HG03060 (cell line): Measurements from ENCODE around the gene CD2AP.
"Not testable (repeated sequence)": the region's sequence is repeated elsewhere in the genome, so short reads cannot be mapped to it uniquely, and the experiment has no call there.

Experiments
- ATAC-seq: cut with Tn5 transposase; IDR thresholded peaks from one replicate; pipeline ENCODE4 v1.9.1; 2021; ENCODE audit warnings: low read depth, moderate number of reproducible peaks; ENCODE audit not compliant: unreplicated experiment

Gene CD2AP

DNA sequence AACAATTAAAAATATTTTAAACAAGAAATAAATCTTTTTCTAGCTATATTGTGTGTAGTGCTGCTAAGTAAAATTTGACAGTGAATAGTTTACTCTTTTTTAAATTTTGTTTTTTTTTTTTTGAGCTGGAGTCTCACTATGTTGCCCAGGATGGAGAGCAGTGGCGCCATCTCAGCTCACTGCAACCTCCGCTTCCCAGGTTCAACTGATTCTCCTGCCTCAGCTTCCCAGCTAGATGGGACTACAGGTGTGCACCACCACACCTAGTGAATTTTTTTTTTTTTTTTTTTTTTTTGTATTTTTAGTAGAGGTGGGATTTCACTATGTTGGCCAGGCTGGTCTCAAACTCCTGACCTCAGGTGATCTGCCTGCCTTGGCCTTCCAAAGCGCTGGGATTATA lies 75.7 kb downstream of the CD2AP start:
- not testable (repeated sequence) for ATAC-seq

DNA sequence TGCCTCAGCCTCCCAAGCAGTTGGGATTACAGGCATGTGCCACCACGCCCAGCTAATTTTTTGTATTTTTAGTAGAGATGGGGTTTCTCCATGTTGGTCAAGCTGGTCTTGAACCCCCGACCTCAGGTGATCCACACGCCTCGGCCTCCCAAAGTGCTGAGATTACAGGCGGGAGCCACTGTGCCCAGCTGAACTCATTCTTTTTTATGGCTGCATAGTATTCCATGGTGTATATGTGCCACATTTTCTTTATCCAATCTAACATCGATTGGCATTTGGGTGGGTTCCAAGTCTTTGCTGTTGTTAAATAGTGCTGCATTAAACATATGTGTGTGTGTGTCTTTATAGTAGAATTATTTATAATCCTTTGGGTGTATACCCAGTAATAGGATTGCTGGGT lies 78.9 kb downstream of the CD2AP start:
- ATAC-seq: not testable (repeated sequence)

DNA sequence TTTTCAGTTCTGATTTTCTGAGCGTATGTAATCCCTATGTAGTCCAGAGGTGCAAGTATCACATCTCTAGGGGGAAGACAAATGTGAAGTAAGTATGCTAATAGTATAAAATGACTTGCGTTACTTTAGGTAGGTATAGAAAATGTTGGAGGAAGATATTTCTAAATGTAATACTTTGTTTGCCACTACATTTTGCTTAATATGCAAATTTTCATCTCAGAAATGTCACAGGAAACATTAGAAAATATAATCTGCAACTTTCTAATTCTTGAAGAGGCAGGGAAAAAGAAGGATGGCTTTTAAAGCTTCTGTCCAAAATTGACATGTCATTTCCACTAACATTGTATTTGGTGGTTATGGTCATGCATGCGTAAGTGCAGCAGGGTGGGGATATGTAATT lies 85.6 kb downstream of the CD2AP start:
- ATAC-seq: no peak

DNA sequence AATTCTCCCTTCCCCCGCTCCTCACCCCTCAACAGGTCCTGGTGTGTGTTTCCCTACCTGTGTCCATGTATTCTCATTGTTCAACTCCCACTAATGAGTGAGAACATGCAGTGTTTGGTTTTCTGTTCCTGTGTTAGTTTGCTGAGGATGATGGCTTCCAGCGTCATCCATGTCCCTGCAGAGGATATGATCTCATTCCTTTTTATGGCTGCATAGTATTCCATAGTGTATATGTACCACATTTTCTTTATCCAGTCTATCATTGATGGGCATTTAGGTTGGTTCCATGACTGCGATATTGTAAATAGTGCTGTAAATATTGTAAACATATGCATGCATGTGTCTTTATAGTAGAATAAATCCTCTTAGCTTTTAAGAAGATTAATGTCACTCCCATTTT lies 89.0 kb downstream of the CD2AP start:
- ATAC-seq: not testable (repeated sequence)

DNA sequence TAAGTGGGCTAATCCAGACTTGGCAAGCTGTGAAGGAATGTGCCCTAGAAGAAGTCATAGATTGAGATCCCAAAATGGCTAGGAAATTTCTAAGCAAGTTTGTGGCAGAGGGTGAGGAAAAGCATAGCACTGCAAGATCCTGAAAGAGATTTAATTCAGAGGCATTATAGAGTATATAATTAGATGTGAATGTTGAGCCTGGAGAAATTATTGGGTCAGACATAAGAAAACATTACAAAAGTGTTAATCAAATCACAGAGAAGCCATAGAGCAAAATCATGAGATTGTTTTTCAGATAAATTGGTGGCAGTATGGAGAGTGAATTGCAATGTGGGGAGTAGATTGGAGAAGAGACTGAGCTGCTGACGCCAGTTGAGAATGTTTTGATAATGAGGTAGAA lies 90.0 kb downstream of the CD2AP start:
- no peak for ATAC-seq

DNA sequence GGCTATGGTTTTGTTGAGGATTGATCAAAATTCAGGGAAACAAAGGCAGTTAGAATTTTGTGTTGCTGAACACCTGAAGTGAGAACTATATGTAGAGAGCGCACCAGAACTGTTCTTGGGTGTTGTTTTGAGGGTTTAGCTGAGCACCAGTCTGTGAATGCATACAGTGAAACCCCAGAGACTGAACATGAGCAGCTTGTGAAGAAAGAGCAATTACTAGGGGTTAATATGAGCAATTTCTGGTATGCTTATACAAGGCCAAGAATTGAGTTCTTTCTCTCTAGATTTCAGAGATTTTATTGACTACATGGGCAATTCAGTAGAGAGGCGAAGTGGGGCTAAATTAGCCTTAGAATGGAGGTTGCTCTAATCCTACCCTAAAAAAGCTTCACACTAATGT lies 93.9 kb downstream of the CD2AP start:
- no peak for ATAC-seq

DNA sequence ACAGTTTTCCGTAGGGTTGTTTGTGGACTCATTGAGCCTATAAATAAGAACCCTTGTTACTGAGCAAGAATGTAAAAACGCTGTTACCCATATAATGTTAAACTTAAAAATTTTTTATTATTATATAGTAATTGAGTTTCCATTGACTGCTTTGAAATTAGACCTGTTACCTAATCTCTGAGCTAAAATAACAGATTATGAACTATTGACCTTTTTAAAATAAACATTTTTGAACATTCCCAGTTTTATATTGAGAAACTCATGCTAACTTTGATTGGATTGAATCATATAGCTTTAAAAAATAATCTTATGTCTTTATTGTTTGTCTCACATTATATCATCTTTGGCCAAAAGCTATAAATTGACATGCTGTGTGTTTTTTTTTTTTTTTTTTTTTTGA lies 95.5 kb downstream of the CD2AP start:
- ATAC-seq: no peak

DNA sequence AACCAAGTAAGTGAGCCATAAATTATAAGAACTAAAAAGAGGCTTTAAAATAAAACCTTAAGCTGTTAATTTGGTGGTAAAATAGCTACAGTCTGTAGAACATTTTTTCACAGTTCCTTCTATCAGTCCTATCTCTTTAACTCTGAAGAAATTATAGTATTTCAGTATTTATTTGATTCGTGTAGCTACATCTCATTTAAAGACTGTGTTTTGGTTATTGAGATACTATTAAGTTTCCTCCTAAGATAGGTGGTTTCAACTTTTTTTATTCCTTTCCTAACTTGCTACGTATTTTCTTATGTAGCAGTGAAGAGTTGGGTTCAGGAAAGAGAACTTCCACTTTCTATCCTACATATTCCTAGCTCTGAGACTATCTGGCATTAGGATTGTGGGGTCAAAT lies 97.2 kb downstream of the CD2AP start:
- ATAC-seq: no peak

DNA sequence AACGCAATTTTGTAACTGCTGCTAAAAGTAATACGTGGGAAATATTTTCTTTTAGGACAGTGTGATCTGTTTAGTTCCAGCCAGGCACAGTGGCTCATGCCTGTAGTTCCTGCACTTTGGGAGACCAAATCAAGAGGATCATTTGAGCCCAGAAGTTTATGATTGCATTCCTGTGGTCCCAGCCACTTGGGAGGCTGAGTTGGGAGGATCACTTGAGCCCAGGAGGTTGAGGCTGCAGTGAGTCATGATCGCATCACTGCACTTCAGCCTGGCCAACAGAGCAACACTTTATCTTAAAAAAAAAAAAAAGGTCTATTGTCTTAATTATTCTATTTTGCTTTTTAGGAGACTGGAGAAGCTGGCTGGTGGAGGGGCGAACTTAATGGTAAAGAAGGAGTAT lies 101.5 kb downstream of the CD2AP start:
- ATAC-seq: no peak

DNA sequence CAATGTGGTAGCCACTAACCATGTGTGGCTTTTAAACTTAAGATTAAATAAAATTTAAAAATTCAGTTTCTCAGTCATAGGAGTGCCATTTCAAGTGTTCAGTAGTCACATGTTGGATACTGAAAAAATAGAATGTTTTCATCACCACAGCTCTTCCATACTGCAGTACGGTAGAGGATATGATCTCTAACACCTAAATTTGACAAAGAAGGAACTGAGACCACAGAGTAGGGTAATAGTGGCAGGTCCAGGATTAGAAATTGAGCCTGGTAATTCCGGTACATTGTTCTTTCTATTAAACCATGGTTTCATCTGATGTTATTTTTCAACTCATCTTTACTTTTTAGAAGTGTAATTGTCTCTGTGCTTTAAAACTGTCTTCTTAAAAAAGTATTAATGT lies 104.0 kb downstream of the CD2AP start:
- no peak for ATAC-seq

DNA sequence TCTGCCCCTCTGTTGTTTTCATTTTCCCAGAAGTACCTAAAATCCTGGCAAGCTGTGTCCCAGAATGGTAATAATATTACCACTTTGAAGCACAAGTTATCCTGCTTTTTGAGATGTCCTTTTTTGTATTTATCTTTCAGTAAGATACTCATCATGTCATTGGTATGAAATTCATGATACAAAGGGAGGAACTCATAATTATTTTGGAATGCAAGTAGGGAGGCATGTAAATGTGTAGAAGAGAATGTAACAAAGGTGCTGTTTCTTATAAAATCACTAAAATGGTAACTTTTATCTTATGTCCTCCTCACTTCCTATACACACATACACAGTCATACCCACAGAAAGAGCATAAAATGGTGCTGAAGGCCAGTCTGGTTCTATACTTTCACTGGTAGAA lies 109.9 kb downstream of the CD2AP start:
- ATAC-seq: no peak

DNA sequence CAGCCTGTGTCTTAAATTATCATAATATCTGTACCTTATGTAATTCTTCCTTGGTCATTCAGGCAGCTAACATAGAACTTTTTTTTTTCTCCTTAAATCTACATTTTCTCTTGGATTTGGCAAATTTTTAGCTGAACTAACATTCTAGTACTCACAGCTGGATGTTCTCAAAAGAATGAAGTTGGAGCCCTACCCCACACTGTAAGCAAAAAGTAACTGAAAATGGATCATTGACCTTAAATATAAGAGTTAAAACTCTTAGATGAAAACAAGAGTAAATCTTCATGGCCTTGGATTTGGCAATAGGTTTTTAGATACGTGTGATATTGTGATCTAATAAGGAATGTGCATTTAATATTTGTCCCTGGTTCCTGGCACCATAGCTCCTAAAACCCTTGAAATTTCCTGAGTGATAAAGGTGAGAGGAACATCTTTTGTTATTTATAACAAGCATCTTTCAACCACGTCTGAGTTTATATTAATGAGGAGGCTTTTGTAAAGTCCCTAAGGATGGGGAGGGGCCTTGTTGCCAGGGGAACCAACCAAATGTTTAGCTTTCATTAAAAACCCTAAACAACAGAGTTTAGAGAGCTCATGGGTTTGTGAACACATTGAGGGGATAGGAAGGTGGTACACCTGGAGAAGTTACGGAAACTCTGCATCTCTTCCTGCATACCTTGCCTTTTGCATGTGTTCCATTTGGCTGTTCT lies 114.7 kb downstream of the CD2AP start:
- no peak for ATAC-seq

DNA sequence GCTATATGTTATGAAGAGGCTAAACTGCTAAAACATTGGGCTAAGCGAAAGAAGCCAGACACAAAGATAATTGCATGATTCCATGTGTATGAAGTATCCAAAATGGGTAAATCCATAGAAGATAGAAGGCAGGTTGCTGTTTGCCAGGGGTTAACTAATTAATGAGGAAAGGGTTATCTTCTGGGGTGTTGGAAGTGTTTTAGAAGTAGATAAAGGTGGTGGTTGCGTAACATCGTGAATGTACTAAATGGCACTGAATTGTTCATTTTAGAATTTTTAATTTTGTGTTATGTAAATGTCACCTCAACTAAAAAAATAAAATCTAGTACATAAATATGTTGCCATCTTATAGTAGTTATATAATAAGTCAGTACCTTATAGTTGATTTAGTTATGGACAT lies 116.4 kb downstream of the CD2AP start:
- ATAC-seq: no peak

DNA sequence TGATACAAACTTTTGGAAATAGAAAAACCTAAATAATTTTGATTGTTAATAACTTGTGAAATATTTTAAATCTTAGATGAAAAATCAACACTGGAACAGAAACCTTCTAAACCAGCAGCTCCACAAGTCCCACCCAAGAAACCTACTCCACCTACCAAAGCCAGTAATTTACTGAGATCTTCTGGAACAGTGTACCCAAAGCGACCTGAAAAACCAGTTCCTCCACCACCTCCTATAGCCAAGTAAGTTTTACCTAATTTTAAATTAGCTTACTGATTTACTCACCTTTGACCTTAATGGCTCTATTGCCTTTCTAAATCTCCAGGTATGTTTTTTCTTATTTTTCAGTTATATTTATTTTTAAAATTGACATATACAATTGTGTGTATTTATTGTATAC lies 118.2 kb downstream of the CD2AP start:
- no peak for ATAC-seq

DNA sequence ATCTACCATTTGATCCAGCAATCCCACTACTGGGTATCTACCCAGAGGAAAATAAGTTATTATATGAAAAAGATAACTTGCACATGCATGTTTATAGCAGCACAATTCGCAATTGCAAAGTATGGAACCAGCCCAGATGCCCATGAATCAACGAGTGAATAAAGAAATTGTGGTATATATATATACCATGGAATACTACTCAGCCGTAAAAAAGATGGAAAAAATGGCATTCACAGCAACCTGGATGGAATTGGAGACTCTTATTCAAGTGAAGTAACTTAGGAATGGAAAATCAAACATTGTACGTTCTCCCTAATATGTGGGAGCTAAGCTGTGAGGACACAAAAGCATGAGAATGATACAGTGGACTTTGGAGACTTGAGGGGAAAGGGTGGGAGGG lies 120.8 kb downstream of the CD2AP start:
- ATAC-seq: no peak

DNA sequence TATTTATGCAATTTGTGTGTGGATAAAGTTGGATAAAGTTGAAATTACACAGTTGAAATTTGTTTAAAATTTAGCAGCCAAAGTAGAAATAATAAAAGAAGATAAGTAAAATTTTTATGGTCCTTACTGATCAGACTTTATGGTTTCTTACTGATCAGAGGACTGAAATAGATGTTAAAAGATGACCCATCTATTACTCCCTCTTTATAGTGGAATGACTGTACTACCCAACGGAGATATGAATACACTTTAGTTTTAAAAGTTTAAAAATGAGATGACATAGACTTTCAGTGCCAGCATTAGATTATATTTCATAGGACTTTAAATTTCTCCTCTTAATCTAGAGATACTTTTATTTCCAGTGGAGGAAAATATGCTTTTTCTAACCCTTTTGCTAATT lies 121.9 kb downstream of the CD2AP start:
- ATAC-seq: no peak

DNA sequence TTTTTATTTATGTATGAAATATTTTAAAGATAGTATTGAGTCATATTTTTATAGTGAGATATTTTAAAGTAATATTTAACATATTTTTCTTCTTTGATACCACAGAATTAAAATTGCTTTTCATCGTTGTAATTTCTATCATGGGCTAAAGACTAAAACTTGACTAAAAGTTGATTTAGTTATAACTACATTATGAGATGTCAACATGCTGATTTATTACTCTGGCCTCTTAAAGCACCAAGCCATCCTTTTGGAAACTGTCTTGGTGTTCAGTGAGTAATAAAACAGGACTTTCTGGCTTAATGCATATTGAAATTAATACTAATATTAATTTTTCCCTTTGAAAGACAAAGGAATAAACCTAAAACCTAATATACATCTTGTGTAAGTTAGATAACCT lies 125.6 kb downstream of the CD2AP start:
- ATAC-seq: no peak

DNA sequence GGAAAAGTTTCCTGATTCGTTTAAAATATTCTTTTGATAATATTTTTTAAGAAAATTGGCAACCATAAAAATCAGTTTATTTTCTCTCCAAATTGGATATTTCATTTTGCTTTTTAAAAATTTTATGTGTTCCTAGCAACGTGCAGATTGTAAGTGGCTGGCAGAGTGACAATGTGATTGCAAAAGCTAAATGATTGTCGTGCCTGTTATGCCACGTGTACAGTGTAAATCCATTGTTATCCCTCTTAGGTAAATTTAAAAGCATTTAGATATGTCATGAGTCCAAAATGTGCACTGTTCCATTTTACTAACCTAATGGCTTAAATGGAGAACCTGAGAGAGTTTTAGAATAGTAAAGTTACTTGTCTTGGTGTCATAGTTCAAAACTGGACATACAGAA lies 126.4 kb downstream of the CD2AP start:
- ATAC-seq: no peak

DNA sequence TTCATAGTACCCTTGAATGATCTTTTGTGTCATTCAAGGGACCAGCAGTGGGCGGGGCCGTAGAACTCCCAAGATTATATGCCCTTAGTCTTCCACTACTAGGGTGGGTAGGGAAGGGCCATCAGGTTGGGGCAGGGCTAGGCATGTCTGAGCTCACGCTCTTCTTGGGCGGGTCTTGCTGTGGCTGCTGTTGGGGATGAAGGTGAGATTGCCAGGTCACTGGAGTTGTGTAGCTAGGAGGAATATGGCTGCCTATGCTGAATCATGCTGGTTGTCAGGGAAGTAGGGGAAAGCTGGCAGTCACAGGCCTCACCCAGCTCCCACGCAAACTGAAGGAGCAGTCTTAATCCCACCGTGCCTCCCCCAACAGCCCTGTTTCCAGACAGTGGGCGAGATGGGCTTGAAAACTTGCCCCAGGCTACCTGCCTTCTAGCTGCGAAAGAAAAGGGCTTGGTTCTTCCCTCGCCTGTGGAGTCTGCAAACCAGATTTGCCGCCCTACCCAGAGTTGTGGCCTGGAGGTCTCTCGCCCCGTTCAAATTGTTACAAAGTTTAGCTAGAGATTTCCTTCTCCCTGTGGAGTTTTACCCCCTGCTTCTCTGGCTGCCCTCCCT lies 144.4 kb downstream of the CD2AP start:
- ATAC-seq: no peak

DNA sequence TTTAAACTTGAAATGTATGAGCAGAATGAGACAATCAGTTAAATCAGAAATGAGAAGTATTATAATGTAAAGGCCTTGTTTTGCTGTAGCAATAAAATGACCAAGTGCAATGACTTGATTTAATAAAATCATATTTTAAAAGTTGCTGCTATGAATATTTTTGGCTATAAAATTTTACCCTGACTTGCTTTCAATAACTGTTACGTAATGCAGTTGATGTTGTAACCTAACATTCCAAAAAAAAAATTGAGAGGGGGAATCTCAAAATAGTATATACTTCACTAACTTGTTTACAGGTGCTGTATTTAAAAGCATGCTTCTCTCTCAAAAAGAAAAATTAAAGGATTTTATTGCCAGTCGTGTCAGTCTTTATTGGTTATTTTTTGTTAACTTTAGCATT lies 149.2 kb downstream of the CD2AP start:
- ATAC-seq: no peak

DNA sequence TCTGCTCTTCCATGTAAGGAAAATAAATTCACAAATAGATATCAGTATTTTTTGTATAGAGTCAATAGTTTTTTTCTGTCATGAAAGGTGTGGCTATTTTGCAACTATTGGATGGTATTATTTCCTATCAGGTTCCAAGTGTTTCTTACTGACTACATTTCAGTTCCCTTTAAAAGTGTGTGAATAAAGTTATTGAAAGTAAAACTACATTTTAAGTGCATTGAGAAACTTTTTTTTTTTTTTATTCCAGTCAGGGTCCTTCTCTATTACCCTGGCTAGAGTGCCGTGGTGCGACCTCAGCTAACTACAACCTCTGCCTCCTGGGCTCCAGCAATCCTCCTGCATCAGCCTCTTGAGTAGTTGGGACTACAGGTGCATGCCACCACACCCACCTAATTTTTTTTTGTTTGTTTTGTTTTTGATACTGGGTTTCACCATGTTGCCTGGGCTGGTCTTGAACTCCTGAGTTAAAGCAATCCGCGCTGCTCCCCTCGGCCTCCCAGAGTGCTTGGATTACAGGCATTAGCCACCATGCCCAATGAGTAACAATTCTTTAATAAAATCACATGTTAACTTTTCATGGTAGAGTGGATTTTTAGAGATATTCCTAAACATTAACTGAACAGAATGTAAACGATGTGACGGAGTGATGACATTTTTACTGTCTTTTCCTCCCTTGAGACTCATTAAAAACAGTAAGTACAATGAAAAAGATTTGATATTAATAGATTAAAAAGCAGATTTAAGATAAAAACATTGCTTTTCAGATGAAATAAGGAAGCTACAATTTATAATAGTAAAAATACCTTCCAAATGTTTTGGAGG lies 151.1 kb downstream of the CD2AP start:
- no peak for ATAC-seq

DNA sequence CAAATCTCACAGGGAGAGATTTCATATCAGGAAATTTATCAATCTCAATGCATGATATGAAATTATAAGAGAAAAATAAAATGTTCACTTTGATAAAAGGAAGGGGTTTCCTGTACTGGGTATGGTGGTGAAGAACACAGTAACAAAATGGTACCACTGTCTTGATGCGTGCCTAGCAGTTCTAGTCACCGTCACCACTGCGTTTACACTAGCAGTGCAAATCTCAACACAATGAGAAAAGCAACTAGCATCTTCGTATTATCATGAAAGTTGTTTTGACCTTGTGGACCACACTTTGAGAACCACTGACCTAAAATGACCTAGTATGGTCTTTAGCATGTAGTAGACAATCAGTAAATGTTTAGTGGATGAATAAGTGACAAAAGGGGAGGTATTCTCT lies 152.4 kb downstream of the CD2AP start:
- no peak for ATAC-seq
